H1 (cell line): ENCODE measurements around the gene UBALD1. TPM values are rescaled to one million over a fixed set of nuclear protein-coding genes. Genes with fewer than 3 reads are reported as not detected.

Experiments used
- CTCF ChIA-PET: fragments of 300-600 bp; sonication (Branson Sonifier 250); formaldehyde crosslinking; loops from one replicate; lab custom pipeline; 2021; ENCODE audit not compliant: partially characterized antibody; lab: Charles Lee
- POLR2A ChIA-PET: fragments of 300-600 bp; sonication (Branson Sonifier 250); formaldehyde crosslinking; loops from one replicate; lab custom pipeline; 2021; ENCODE audit warnings: inconsistent platforms; ENCODE audit not compliant: partially characterized antibody; lab: Charles Lee
- DNase-seq, 2 experiments: peaks; one replicate each; pipeline versions ENCODE4 v3.0.0 to v3.0.0-alpha.2; 2010 to 2022; ENCODE audit warnings: low spot score in 2 of 2, low read depth in 1 of 2, mixed read lengths in 1 of 2
- FAIRE-seq: peaks from 2 replicates; lab custom pipeline; 2011; peaks lifted over from hg19 to GRCh38; lab: Jason Lieb, UNC
- H2AFZ ChIP-seq: 2 replicates; pipeline ENCODE4 v1.8.1; 2012; ENCODE audit warnings: low read length, inconsistent platforms
- H2AK5ac ChIP-seq: 2 replicates; pipeline ENCODE4 v1.6.1; 2013; ENCODE audit warnings: low read depth, low read length
- H2BK120ac ChIP-seq: replicated peaks from 2 replicates; pipeline ENCODE3; 2013; ENCODE audit warnings: low read depth, low read length, inconsistent platforms
- H2BK12ac ChIP-seq: 2 replicates; pipeline ENCODE4 v1.6.1; 2013; ENCODE audit warnings: low read depth, low read length
- H2BK15ac ChIP-seq: 2 replicates; pipeline ENCODE4 v1.6.1; 2013; ENCODE audit warnings: low read length
- H2BK20ac ChIP-seq: 2 replicates; pipeline ENCODE4 v1.6.1; 2013; ENCODE audit warnings: low read length
- H2BK5ac ChIP-seq: 2 replicates; pipeline ENCODE4 v1.6.1; 2013; ENCODE audit warnings: low read depth, low read length
- H3K14ac ChIP-seq: 2 replicates; pipeline ENCODE4 v1.6.1; 2013; ENCODE audit warnings: inconsistent platforms; ENCODE audit not compliant: insufficient read length
- H3K18ac ChIP-seq: 2 replicates; pipeline ENCODE4 v1.6.1; 2013; ENCODE audit warnings: low read length; ENCODE audit errors: extremely low read depth
- H3K23ac ChIP-seq: 2 replicates; pipeline ENCODE4 v1.6.1; 2013; ENCODE audit warnings: inconsistent platforms; ENCODE audit not compliant: insufficient read length
- H3K23me2 ChIP-seq: 2 replicates; pipeline ENCODE4 v1.6.1; 2013; ENCODE audit warnings: low read depth, low read length
- H3K27ac ChIP-seq: 2 replicates; pipeline ENCODE4 v1.6.1; 2011; ENCODE audit warnings: low read depth, low read length, inconsistent platforms
- H3K27me3 ChIP-seq, 4 experiments: replicated peaks in 1 of 4; 1 replicate in 1 of 4; 2 replicates in 3 of 4; pipeline versions ENCODE4 v1.6.1 to v1.8.1; 2011 to 2013; ENCODE audit warnings: low read length in 3 of 4, mild to moderate bottlenecking in 3 of 4, inconsistent platforms in 2 of 4, mixed read lengths in 2 of 4, moderate library complexity in 1 of 4; ENCODE audit not compliant: control insufficient read depth in 3 of 4, insufficient read depth in 3 of 4; ENCODE audit errors: extremely low read depth in 1 of 4
- H3K36me3 ChIP-seq, 4 experiments: 2 replicates each; pipeline versions ENCODE4 v1.6.1 to v1.8.1; 2011 to 2013; ENCODE audit warnings: mild to moderate bottlenecking in 4 of 4, low read length in 3 of 4, moderate library complexity in 2 of 4, control low read depth in 1 of 4, inconsistent platforms in 1 of 4; ENCODE audit not compliant: insufficient read depth in 4 of 4, control insufficient read depth in 2 of 4
- H3K4ac ChIP-seq: replicated peaks from 2 replicates; pipeline ENCODE3; 2013; ENCODE audit warnings: low read length, low read depth, mixed read lengths, inconsistent platforms; ENCODE audit not compliant: insufficient read length
- H3K4me1 ChIP-seq, 4 experiments: replicated peaks in 1 of 4; 1 replicate in 1 of 4; 2 replicates in 3 of 4; pipeline versions ENCODE4 v1.6.1 to v1.8.1; 2011 to 2013; ENCODE audit warnings: low read length in 3 of 4, inconsistent platforms in 2 of 4, mixed read lengths in 1 of 4; ENCODE audit not compliant: insufficient read depth in 4 of 4, control insufficient read depth in 3 of 4
- H3K4me2 ChIP-seq, 2 experiments: 2 replicates each; pipeline versions ENCODE4 v1.6.1 to v1.8.1; 2011 to 2013; ENCODE audit warnings: low read depth in 2 of 2, low read length in 2 of 2, control low read depth in 1 of 2, inconsistent platforms in 1 of 2, mild to moderate bottlenecking in 1 of 2; ENCODE audit not compliant: insufficient read depth in 1 of 2
- H3K4me3 ChIP-seq, 4 experiments: fragments of 200-600, 300-600 bp in 1 of 4; sonication (generic), shearing (Covaris generic), sonication (Bioruptor Twin) in 1 of 4; 2 replicates each; pipeline versions ENCODE4 v1.5.1 to v1.8.1; 2011 to 2016; ENCODE audit warnings: low read length in 4 of 4, low read depth in 3 of 4, control low read depth in 2 of 4, inconsistent platforms in 2 of 4, mild to moderate bottlenecking in 2 of 4, mixed read lengths in 1 of 4, moderate library complexity in 1 of 4; ENCODE audit not compliant: insufficient read depth in 2 of 4; ENCODE audit errors: extremely low read depth in 1 of 4
- H3K56ac ChIP-seq: replicated peaks from 2 replicates; pipeline ENCODE3; 2013; ENCODE audit warnings: low read depth, mild to moderate bottlenecking, mixed read lengths, low read length, inconsistent platforms; ENCODE audit not compliant: insufficient read length
- H3K79me1 ChIP-seq: 2 replicates; pipeline ENCODE4 v1.6.1; 2013; ENCODE audit warnings: low read depth, low read length, control low read depth
- H3K79me2 ChIP-seq, 2 experiments: 2 replicates each; pipeline versions ENCODE4 v1.6.1 to v1.8.1; 2012 to 2013; ENCODE audit warnings: low read length in 2 of 2, mild to moderate bottlenecking in 2 of 2, inconsistent platforms in 1 of 2; ENCODE audit not compliant: insufficient read depth in 2 of 2, control insufficient read depth in 1 of 2
- H3K9ac ChIP-seq, 4 experiments: replicated peaks in 1 of 4; 1 replicate in 1 of 4; 2 replicates in 3 of 4; pipeline versions ENCODE4 v1.6.1 to v1.8.1; 2011 to 2013; ENCODE audit warnings: low read depth in 3 of 4, low read length in 3 of 4, control low read depth in 2 of 4, mild to moderate bottlenecking in 2 of 4, moderate library complexity in 2 of 4, inconsistent platforms in 1 of 4; ENCODE audit errors: extremely low read depth in 1 of 4
- H3K9me3 ChIP-seq, 2 experiments: 2 replicates each; pipeline versions ENCODE4 v1.6.1 to v1.8.1; 2012 to 2013; ENCODE audit warnings: mild to moderate bottlenecking in 2 of 2, moderate library complexity in 2 of 2, control low read depth in 1 of 2, inconsistent platforms in 1 of 2, low read depth in 1 of 2, low read length in 1 of 2, mixed read lengths in 1 of 2; ENCODE audit not compliant: insufficient read depth in 2 of 2
- H4K20me1 ChIP-seq, 2 experiments: replicated peaks in 1 of 2; 2 replicates each; pipeline versions ENCODE3 to v1.8.1; 2011 to 2013; ENCODE audit warnings: inconsistent platforms in 2 of 2, low read length in 2 of 2, mild to moderate bottlenecking in 1 of 2; ENCODE audit not compliant: insufficient read depth in 2 of 2, control insufficient read depth in 1 of 2
- H4K5ac ChIP-seq: 2 replicates; pipeline ENCODE4 v1.6.1; 2013; ENCODE audit warnings: low read length, low read depth, mixed read lengths, inconsistent platforms; ENCODE audit not compliant: insufficient read length
- H4K8ac ChIP-seq: 2 replicates; pipeline ENCODE4 v1.8.0; 2013; ENCODE audit warnings: mild to moderate bottlenecking, moderate library complexity, low read length, inconsistent platforms; ENCODE audit not compliant: insufficient read depth; ENCODE audit errors: extremely low read depth
- H4K91ac ChIP-seq: replicated peaks from 2 replicates; pipeline ENCODE3; 2013; ENCODE audit warnings: low read length, mixed read lengths, inconsistent platforms; ENCODE audit not compliant: insufficient read length
- CHD2 ChIP-seq: IDR thresholded peaks from 2 replicates; pipeline ENCODE4 v1.6.1; 2012; ENCODE audit warnings: low read length, improper control_type of control experiment
- SAP30 ChIP-seq: fragments of 300-600 bp; sonication (generic); IDR thresholded peaks from 2 replicates; pipeline ENCODE4 v1.7.1; 2012; ENCODE audit warnings: low read length, moderate library complexity, mild to moderate bottlenecking, inconsistent platforms; ENCODE audit not compliant: insufficient read depth, insufficient replicate concordance
- SP2 ChIP-seq: IDR thresholded peaks from 2 replicates; pipeline ENCODE4 v1.6.1; 2012; ENCODE audit warnings: mild to moderate bottlenecking, low read length, inconsistent platforms
- whole genome bisulfite sequencing, 2 experiments: shearing (Covaris generic) in 1 of 2; methylation state at CpG; one replicate each; pipeline versions ENCODE4 v1.1.6 to v1.1.7; 2013 to 2015; ENCODE audit warnings: low lambda C conversion rate in 2 of 2, mixed read lengths in 2 of 2, inconsistent platforms in 1 of 2, low coverage in 1 of 2, missing lambda C conversion rate in 1 of 2; ENCODE audit not compliant: insufficient replicate concordance in 2 of 2, insufficient coverage in 1 of 2, insufficient read length in 1 of 2; ENCODE audit errors: extremely low coverage in 1 of 2, missing lambda C conversion rate in 1 of 2; 5-methylcytosine and 5-hydroxymethylcytosine counted together
- polyA plus RNA-seq, 7 experiments: library from polyadenylated mRNA; depleted of rRNA in 3 of 7; stranded (reverse) in 5 of 7; unstranded in 2 of 7; fragments of >200 nt in 5 of 7; fragments of 200-250 nt in 2 of 7; gene quantifications; 1 replicate in 5 of 7; 2 replicates in 1 of 7; 4 replicates in 1 of 7; pipeline versions ENCODE4 v1.2.1 to v1.2.3, GENCODE V29; 2011 to 2013; ENCODE audit warnings: missing spikeins in 2 of 7, mixed read lengths in 2 of 7
- total RNA-seq: library from RNA; stranded (reverse); fragmentation: NEBNext Ultra II Directional; extraction: Animal tissue kit (Norgen Biotek cat#: 25700); gene quantifications from 2 replicates; pipeline ENCODE4 v1.2.1, GENCODE V29; 2021

Gene UBALD1
- total and polyA plus RNA-seq, 2 of the 8 experiments (the other 6 are each of a cell fraction or from before 2014, with no cell fraction given): 28.6 to 62.0 TPM

DNA sequence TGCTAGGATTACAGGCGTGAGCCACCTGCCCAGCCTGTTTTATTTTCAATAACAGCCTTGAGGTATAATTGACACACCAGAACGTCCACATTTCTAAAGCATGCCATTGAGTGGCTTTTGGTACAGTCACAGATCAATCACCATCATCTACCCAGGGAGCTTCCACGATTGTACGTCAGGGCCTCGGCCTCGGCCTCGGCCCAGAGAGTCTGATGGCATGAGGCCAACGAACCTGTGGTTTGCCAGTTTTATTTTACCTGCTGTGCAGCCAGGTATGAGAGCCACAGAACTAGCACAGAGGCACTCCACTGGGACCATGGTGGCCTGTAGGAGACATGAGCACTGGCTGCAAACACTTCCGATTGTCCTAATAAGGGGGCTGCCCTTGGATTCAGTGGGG, 8.3 kb downstream of the UBALD1 start:
- no peak overlapping the region for H4K91ac ChIP-seq
- H3K27ac ChIP-seq: no peak overlapping the region
- H2BK15ac ChIP-seq: no peak overlapping the region
- H3K14ac ChIP-seq: no peak overlapping the region
- WGBS, 2 experiments: 93% methylated on average over 9 of the region's 9 CpGs; no CpG with 5 or more reads in 1 of the 2 experiments
- H3K9me3 ChIP-seq: no peaks in the 10 kb centered on the region
- no peak overlapping the region for H2AK5ac ChIP-seq
- DNase-seq (no peak), FAIRE-seq (no peak)
- H4K20me1 ChIP-seq: peaks cover 13 to 15% of the 10 kb centered on the region in 2 experiments
- H2BK5ac ChIP-seq: no peak overlapping the region
- H3K4ac ChIP-seq: no peak overlapping the region
- no peak overlapping the region for H3K56ac ChIP-seq
- peaks cover 5% of the 10 kb centered on the region; the same call in 1 of the 2 replicates for H3K79me1 ChIP-seq
- H3K18ac ChIP-seq: no peak overlapping the region
- ChIA-PET POLR2A (interaction anchor here (1.0 to 13.3 kb wide), 4 partner anchors 8 to 21 kb away, joined by 5 to 126 read pairs (median 30); partner anchors contain the start of gene UBALD1), CTCF (interaction anchor here (0.6 to 5.0 kb wide), 4 partner anchors 21 to 90 kb away, joined by 3 to 21 read pairs (median 4); no protein-coding TSS in a partner anchor)
- H3K79me2 ChIP-seq: peaks cover 7 to 15% of the 10 kb centered on the region in 2 experiments; a peak in 3 of 4 replicates
- no peak overlapping the region; the same call in 1 of the 2 replicates for H4K8ac ChIP-seq
- no peak overlapping the region for H3K23ac ChIP-seq
- peaks cover 0 to 15% (median 8%) of the 10 kb centered on the region in 4 experiments; a peak in 6 of 7 replicates for H3K4me1 ChIP-seq
- no peak overlapping the region for H4K5ac ChIP-seq
- H3K4me2 ChIP-seq: no peak overlapping the region
- H2BK20ac ChIP-seq: no peak overlapping the region
- no peaks in the 10 kb centered on the region for H3K23me2 ChIP-seq
- H3K27me3 ChIP-seq: no peaks in the 10 kb centered on the region; a peak in 1 of 7 replicates
- TF ChIP-seq SP2: no peak
- no peak for TF ChIP-seq CHD2
- TF ChIP-seq SAP30: no peak
- H3K4me3 ChIP-seq: no peak overlapping the region
- no peak overlapping the region for H3K9ac ChIP-seq
- no peak overlapping the region for H2AFZ ChIP-seq
- H3K36me3 ChIP-seq: peaks cover 2 to 20% (median 11%) of the 10 kb centered on the region in 4 experiments; a peak in 4 of 8 replicates
- no peak overlapping the region for H2BK120ac ChIP-seq
- no peak overlapping the region for H2BK12ac ChIP-seq
